Ascending aorta (tissue), 2 donors: ENCODE data around the gene SORCS1. TPM values are rescaled to one million over a fixed set of nuclear protein-coding genes. Genes with fewer than 3 reads are reported as not detected.

Experiments used
- DNase-seq, 2 donors: peaks; one replicate each; pipeline ENCODE4 v3.0.0-alpha.2; 2019; ENCODE audit warnings: low spot score in 2 of 2
- H3K27ac ChIP-seq, 2 donors: fragments of 200-600 bp; sonication (generic); one replicate each; pipeline ENCODE4 v1.5.1; 2016 to 2017; ENCODE audit warnings: mild to moderate bottlenecking in 1 of 2
- H3K27me3 ChIP-seq: fragments of 200-600 bp; sonication (generic); one replicate; pipeline ENCODE4 v1.5.1; 2017
- H3K36me3 ChIP-seq, 2 donors: fragments of 200-600 bp; sonication (generic); one replicate each; pipeline ENCODE4 v1.5.1; 2016
- H3K4me1 ChIP-seq, 2 donors: fragments of 200-600 bp; sonication (generic); one replicate each; pipeline ENCODE4 v1.5.1; 2016 to 2017; ENCODE audit warnings: mild to moderate bottlenecking in 1 of 2
- H3K4me3 ChIP-seq, 2 donors: fragments of 200-600 bp; sonication (generic); one replicate each; pipeline ENCODE4 v1.5.1; 2016 to 2017; ENCODE audit warnings: mild to moderate bottlenecking in 1 of 2
- H3K9me3 ChIP-seq, 2 donors: fragments of 200-600 bp; sonication (generic); one replicate each; pipeline ENCODE4 v1.5.1; 2016
- CTCF ChIP-seq, 3 experiments: fragments of 200-600 bp in 2 of 3; fragments of 450-650 bp in 1 of 3; sonication (generic) in 2 of 3; IDR thresholded peaks; one replicate each; pipeline ENCODE4 v1.5.1; 2016 to 2019; ENCODE audit warnings: antibody characterized with exemption in 3 of 3, mild to moderate bottlenecking in 1 of 3, moderate library complexity in 1 of 3
- intact Hi-C: fragments of 100-400 bp; cut with DNase I; formaldehyde crosslinking; loops from one replicate; pipeline ENCODE4 v1.15.1; 2023
- total RNA-seq: library from RNA; depleted of rRNA; stranded (reverse); fragments of >200 nt; gene quantifications from one replicate; pipeline ENCODE4 v1.1.0, GENCODE V29; 2016

Gene SORCS1
- total RNA-seq, 1 donor from 2014 or later, result not detected

- DNase-seq, result no peak
- H3K27ac ChIP-seq, result no peak overlapping the region
- H3K9me3 ChIP-seq, result no peaks in the 10 kb centered on the region
- no peaks in the 10 kb centered on the region for H3K36me3 ChIP-seq
- intact Hi-C loops, result no loop called here
- H3K27me3 ChIP-seq, result no peaks in the 10 kb centered on the region
- H3K4me1 ChIP-seq, result no peaks in the 10 kb centered on the region
- H3K4me3 ChIP-seq, result no peak overlapping the region
- no peak for TF ChIP-seq CTCF (IDR thresholded peaks at IDR 0.05)
These were observed 304.4 kb downstream of the SORCS1 start for GRCh38 chr10:106859892-106860652.

GRCh38 chr10:106857728-106858127 lies 306.8 kb downstream of the SORCS1 start:
- Histone ChIP-seq H3K27me3 (no peaks in the 10 kb centered on the region), H3K4me3 (no peak overlapping the region), H3K9me3 (no peaks in the 10 kb centered on the region), H3K27ac (no peak overlapping the region), H3K36me3 (no peaks in the 10 kb centered on the region), H3K4me1 (no peaks in the 10 kb centered on the region)
- intact Hi-C loops, result no loop called here
- no peak for DNase-seq
- TF ChIP-seq CTCF (IDR thresholded peaks at IDR 0.05), result no peak

- intact Hi-C loops, result no loop called here
- no peak overlapping the region for H3K4me3 ChIP-seq
- H3K27me3 ChIP-seq, result no peaks in the 10 kb centered on the region
- no peak for DNase-seq
- no peak for TF ChIP-seq CTCF (IDR thresholded peaks at IDR 0.05)
- no peaks in the 10 kb centered on the region for H3K36me3 ChIP-seq
- H3K9me3 ChIP-seq, result no peaks in the 10 kb centered on the region
- H3K4me1 ChIP-seq, result no peaks in the 10 kb centered on the region
- H3K27ac ChIP-seq, result no peak overlapping the region
These were observed 307.3 kb downstream of the SORCS1 start for GRCh38 chr10:106857213-106857612.

GRCh38 chr10:106836933-106837663 lies 327.4 kb downstream of the SORCS1 start:
- intact Hi-C loops, result no loop called here
- Histone ChIP-seq H3K4me1 (no peaks in the 10 kb centered on the region), H3K4me3 (no peak overlapping the region), H3K9me3 (no peaks in the 10 kb centered on the region), H3K27ac (no peak overlapping the region), H3K27me3 (no peaks in the 10 kb centered on the region), H3K36me3 (no peaks in the 10 kb centered on the region)
- no peak for TF ChIP-seq CTCF (IDR thresholded peaks at IDR 0.05)
- no peak for DNase-seq

GRCh38 chr10:106832846-106833245 lies 331.7 kb downstream of the SORCS1 start:
- H3K4me3 ChIP-seq, result no peak overlapping the region
- intact Hi-C loops, result no loop called here
- DNase-seq, result no peak
- TF ChIP-seq CTCF (IDR thresholded peaks at IDR 0.05), result no peak
- H3K27me3 ChIP-seq, result no peaks in the 10 kb centered on the region
- H3K27ac ChIP-seq, result no peak overlapping the region
- H3K9me3 ChIP-seq, result no peaks in the 10 kb centered on the region
- H3K4me1 ChIP-seq, result no peaks in the 10 kb centered on the region
- H3K36me3 ChIP-seq, result no peaks in the 10 kb centered on the region
